Measurements from ENCODE around the gene ZNF749.

DNA sequence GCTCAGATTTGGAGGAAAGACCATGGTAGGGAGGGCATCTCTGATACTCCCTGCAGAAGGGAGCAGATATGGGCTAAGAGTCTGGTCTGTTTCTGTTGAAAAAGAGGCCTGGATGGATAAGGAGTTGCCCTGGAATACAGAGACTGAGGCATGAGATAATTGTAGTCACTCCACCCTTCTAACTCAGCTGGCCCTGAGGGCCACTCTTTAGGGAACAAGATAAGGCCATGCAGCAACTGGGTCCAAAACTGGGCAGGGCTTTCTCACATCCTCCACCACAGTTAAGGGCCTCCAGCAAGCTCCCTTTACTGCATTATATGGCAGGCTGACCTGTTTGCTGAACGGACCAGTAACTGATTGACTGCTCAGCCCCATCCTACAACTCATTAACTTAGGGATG is 1.3 kb downstream of the ZNF749 start:
- TF ChIP-seq MXI1 (conservative IDR thresholded peaks at IDR 0.05; ENCODE audit: poor library complexity, severe bottlenecking) (no peak), EP300 (conservative IDR thresholded peaks at IDR 0.05; ENCODE audit: poor library complexity, severe bottlenecking) (no peak), POLR2AphosphoS5 (IDR thresholded peaks at IDR 0.05) (no peak), RAD21 (conservative IDR thresholded peaks at IDR 0.05) (no peak), TAF1 (IDR thresholded peaks at IDR 0.05; ENCODE audit: low read depth) (no peak), EZH2 (IDR thresholded peaks at IDR 0.05; ENCODE audit: borderline replicate concordance, insufficient read depth, low read length, poor library complexity, severe bottlenecking) (no peak), SMC3 (conservative IDR thresholded peaks at IDR 0.05; ENCODE audit: poor library complexity) (no peak)
- TF ChIP-seq, protein P1, sequence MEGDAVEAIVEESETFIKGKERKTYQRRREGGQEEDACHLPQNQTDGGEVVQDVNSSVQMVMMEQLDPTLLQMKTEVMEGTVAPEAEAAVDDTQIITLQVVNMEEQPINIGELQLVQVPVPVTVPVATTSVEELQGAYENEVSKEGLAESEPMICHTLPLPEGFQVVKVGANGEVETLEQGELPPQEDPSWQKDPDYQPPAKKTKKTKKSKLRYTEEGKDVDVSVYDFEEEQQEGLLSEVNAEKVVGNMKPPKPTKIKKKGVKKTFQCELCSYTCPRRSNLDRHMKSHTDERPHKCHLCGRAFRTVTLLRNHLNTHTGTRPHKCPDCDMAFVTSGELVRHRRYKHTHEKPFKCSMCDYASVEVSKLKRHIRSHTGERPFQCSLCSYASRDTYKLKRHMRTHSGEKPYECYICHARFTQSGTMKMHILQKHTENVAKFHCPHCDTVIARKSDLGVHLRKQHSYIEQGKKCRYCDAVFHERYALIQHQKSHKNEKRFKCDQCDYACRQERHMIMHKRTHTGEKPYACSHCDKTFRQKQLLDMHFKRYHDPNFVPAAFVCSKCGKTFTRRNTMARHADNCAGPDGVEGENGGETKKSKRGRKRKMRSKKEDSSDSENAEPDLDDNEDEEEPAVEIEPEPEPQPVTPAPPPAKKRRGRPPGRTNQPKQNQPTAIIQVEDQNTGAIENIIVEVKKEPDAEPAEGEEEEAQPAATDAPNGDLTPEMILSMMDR (IDR thresholded peaks at IDR 0.05; ENCODE audit: poor library complexity, severe bottlenecking), result no peak
- TF ChIP-seq, protein P2, sequence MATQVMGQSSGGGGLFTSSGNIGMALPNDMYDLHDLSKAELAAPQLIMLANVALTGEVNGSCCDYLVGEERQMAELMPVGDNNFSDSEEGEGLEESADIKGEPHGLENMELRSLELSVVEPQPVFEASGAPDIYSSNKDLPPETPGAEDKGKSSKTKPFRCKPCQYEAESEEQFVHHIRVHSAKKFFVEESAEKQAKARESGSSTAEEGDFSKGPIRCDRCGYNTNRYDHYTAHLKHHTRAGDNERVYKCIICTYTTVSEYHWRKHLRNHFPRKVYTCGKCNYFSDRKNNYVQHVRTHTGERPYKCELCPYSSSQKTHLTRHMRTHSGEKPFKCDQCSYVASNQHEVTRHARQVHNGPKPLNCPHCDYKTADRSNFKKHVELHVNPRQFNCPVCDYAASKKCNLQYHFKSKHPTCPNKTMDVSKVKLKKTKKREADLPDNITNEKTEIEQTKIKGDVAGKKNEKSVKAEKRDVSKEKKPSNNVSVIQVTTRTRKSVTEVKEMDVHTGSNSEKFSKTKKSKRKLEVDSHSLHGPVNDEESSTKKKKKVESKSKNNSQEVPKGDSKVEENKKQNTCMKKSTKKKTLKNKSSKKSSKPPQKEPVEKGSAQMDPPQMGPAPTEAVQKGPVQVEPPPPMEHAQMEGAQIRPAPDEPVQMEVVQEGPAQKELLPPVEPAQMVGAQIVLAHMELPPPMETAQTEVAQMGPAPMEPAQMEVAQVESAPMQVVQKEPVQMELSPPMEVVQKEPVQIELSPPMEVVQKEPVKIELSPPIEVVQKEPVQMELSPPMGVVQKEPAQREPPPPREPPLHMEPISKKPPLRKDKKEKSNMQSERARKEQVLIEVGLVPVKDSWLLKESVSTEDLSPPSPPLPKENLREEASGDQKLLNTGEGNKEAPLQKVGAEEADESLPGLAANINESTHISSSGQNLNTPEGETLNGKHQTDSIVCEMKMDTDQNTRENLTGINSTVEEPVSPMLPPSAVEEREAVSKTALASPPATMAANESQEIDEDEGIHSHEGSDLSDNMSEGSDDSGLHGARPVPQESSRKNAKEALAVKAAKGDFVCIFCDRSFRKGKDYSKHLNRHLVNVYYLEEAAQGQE (IDR thresholded peaks at IDR 0.05; ENCODE audit: borderline replicate concordance), result no peak
